HUES48 (cell line): Measurements from ENCODE around the gene DIDO1.

Experiments used
- H3K27ac ChIP-seq: one replicate; pipeline ENCODE4 v1.7.0; 2013; ENCODE audit warnings: low read depth, low read length, inconsistent platforms
- H3K27me3 ChIP-seq: 2 replicates; pipeline ENCODE4 v1.6.1; 2013; ENCODE audit warnings: mild to moderate bottlenecking, low read length; ENCODE audit not compliant: control insufficient read depth, insufficient read depth
- H3K36me3 ChIP-seq: 2 replicates; pipeline ENCODE4 v1.6.1; 2013; ENCODE audit warnings: low read length; ENCODE audit not compliant: control insufficient read depth, insufficient read depth
- H3K4me1 ChIP-seq: 2 replicates; pipeline ENCODE4 v1.6.1; 2013; ENCODE audit warnings: mild to moderate bottlenecking, low read length; ENCODE audit not compliant: control insufficient read depth, insufficient read depth
- H3K4me3 ChIP-seq: 2 replicates; pipeline ENCODE4 v1.5.1; 2013; ENCODE audit warnings: mild to moderate bottlenecking, low read depth, low read length
- H3K9ac ChIP-seq: 2 replicates; pipeline ENCODE4 v1.6.1; 2013; ENCODE audit warnings: mild to moderate bottlenecking, low read depth, low read length, moderate library complexity
- H3K9me3 ChIP-seq: 2 replicates; pipeline ENCODE4 v1.6.1; 2013; ENCODE audit warnings: low read length; ENCODE audit not compliant: control insufficient read depth, insufficient read depth

The DIDO1 gene

GRCh38 chr20:62896526-62896925, 29.8 kb downstream of the DIDO1 start:
- no peak overlapping the region for H3K4me3 ChIP-seq
- no peaks in the 10 kb centered on the region for H3K9me3 ChIP-seq
- H3K27ac ChIP-seq, result no peak overlapping the region
- H3K27me3 ChIP-seq, result no peaks in the 10 kb centered on the region
- peaks cover 27% of the 10 kb centered on the region for H3K4me1 ChIP-seq
- peaks cover 66% of the 10 kb centered on the region for H3K36me3 ChIP-seq
- H3K9ac ChIP-seq, result no peak overlapping the region

GRCh38 chr20:62895539-62895938, 30.8 kb downstream of the DIDO1 start:
- Histone ChIP-seq H3K4me3 (no peak overlapping the region), H3K27ac (no peak overlapping the region), H3K36me3 (peaks cover 67% of the 10 kb centered on the region), H3K27me3 (no peaks in the 10 kb centered on the region), H3K9ac (no peak overlapping the region), H3K9me3 (no peaks in the 10 kb centered on the region), H3K4me1 (peaks cover 21% of the 10 kb centered on the region)

GRCh38 chr20:62894261-62894660, 32.0 kb downstream of the DIDO1 start:
- Histone ChIP-seq H3K9me3 (no peaks in the 10 kb centered on the region), H3K4me3 (no peak overlapping the region), H3K36me3 (peaks cover 80% of the 10 kb centered on the region), H3K4me1 (peaks cover 10% of the 10 kb centered on the region), H3K27me3 (no peaks in the 10 kb centered on the region), H3K9ac (no peak overlapping the region), H3K27ac (no peak overlapping the region)

DNA sequence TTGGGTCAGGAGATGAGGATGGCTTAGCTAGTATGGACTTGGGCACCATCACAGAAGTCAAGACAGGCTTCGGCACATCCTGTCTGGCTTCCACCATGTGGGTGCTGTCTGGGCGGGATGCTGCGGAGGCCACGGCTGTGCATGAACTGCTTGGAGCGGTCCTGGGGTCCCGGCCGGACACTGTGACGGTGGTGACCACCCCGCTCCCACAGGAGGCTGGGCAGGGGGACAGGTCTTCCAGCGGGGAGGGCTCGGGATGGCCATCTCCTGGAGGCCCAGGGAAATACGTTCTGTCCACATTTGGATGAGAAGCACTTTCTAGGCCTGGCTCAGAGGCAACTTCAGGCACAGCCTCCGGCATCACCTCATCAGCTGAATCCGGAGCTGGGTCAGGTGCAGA, 32.6 kb downstream of the DIDO1 start:
- Histone ChIP-seq H3K36me3 (peaks cover 85% of the 10 kb centered on the region), H3K4me3 (no peak overlapping the region), H3K27ac (no peak overlapping the region), H3K4me1 (peaks cover 4% of the 10 kb centered on the region; the same call in 1 of the 2 replicates), H3K9ac (no peak overlapping the region), H3K9me3 (no peaks in the 10 kb centered on the region), H3K27me3 (no peaks in the 10 kb centered on the region)

GRCh38 chr20:62892348-62893304, 33.7 kb downstream of the DIDO1 start:
- Histone ChIP-seq H3K36me3 (peaks cover 96% of the 10 kb centered on the region), H3K27me3 (no peaks in the 10 kb centered on the region), H3K9me3 (no peaks in the 10 kb centered on the region), H3K27ac (no peak overlapping the region), H3K4me3 (no peak overlapping the region), H3K9ac (no peak overlapping the region), H3K4me1 (no peaks in the 10 kb centered on the region)

- Histone ChIP-seq H3K27me3 (no peaks in the 10 kb centered on the region), H3K4me3 (no peak overlapping the region), H3K4me1 (peaks cover 2% of the 10 kb centered on the region; the same call in 1 of the 2 replicates), H3K9me3 (no peaks in the 10 kb centered on the region), H3K27ac (no peak overlapping the region), H3K9ac (no peak overlapping the region), H3K36me3 (peaks cover 99% of the 10 kb centered on the region)
Observed at GRCh38 chr20:62891111-62891510, 35.2 kb downstream of the DIDO1 start.

- H3K27ac ChIP-seq, result no peak overlapping the region
- no peak overlapping the region for H3K4me3 ChIP-seq
- no peak overlapping the region for H3K9ac ChIP-seq
- peaks cover 96% of the 10 kb centered on the region for H3K36me3 ChIP-seq
- H3K27me3 ChIP-seq, result no peaks in the 10 kb centered on the region
- H3K9me3 ChIP-seq, result no peaks in the 10 kb centered on the region
- peaks cover 9% of the 10 kb centered on the region; the same call in 1 of the 2 replicates for H3K4me1 ChIP-seq
Observed at GRCh38 chr20:62890444-62890843, 35.9 kb downstream of the DIDO1 start.

- Histone ChIP-seq H3K4me1 (peaks cover 14% of the 10 kb centered on the region; the same call in 1 of the 2 replicates), H3K27ac (no peak overlapping the region), H3K4me3 (no peak overlapping the region), H3K9ac (no peak overlapping the region), H3K9me3 (no peaks in the 10 kb centered on the region), H3K36me3 (peaks cover 90% of the 10 kb centered on the region), H3K27me3 (no peaks in the 10 kb centered on the region)
Observed at GRCh38 chr20:62889871-62890270, 36.4 kb downstream of the DIDO1 start.

- H3K9me3 ChIP-seq, result no peaks in the 10 kb centered on the region
- peaks cover 86% of the 10 kb centered on the region for H3K36me3 ChIP-seq
- no peaks in the 10 kb centered on the region for H3K27me3 ChIP-seq
- H3K4me1 ChIP-seq, result peaks cover 18% of the 10 kb centered on the region; the same call in 1 of the 2 replicates
- H3K9ac ChIP-seq, result no peak overlapping the region
- H3K4me3 ChIP-seq, result no peak overlapping the region
- H3K27ac ChIP-seq, result no peak overlapping the region
Observed at GRCh38 chr20:62889411-62889810, 36.9 kb downstream of the DIDO1 start.

DNA sequence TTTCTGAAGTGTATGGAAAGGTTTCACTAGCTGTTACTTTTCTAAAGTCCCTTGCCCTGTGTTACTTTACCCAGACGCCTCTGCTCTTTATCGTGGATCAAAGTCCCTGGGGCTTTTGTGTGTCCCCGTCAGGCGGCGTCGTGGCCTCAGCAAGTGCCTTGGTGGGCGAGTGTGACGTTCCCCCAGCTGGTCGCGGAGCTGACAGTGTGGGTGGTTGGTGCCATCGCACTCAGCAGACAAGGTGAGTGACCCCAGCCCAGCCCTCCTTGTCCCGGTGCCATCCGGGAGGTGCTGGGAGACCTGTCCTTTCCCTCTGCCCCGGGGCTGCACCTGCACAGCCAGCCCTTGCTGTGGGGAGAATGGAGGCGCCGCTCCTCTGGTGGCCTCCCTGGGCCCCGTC, 37.4 kb downstream of the DIDO1 start:
- peaks cover 23% of the 10 kb centered on the region; the same call in 1 of the 2 replicates for H3K4me1 ChIP-seq
- peaks cover 81% of the 10 kb centered on the region for H3K36me3 ChIP-seq
- H3K27ac ChIP-seq, result no peak overlapping the region
- H3K4me3 ChIP-seq, result no peak overlapping the region
- H3K27me3 ChIP-seq, result no peaks in the 10 kb centered on the region
- no peaks in the 10 kb centered on the region for H3K9me3 ChIP-seq
- H3K9ac ChIP-seq, result no peak overlapping the region

- Histone ChIP-seq H3K36me3 (peaks cover 76% of the 10 kb centered on the region), H3K9me3 (no peaks in the 10 kb centered on the region), H3K4me1 (peaks cover 24% of the 10 kb centered on the region; the same call in 1 of the 2 replicates), H3K9ac (no peak overlapping the region), H3K27ac (no peak overlapping the region), H3K4me3 (no peak overlapping the region), H3K27me3 (no peaks in the 10 kb centered on the region)
Observed at GRCh38 chr20:62888406-62888805, 37.9 kb downstream of the DIDO1 start.
